ENCODE results near the gene APC. TPM values are rescaled to one million over a fixed set of nuclear protein-coding genes. Genes with fewer than 3 reads are reported as not detected.

The APC gene
- total and polyA plus RNA-seq, 8 donors, result 2.0 to 175 (median 30.5) TPM

Small RNAs within 50 kb of the gene (small RNA-seq; reads per million reads assigned to genes)
- 0 reads per million in 4 donors for gene RNU6-482P

Other genes with a start within 250 kb of the APC start
- gene SRP19, start 123.4 kb downstream of the APC start, total RNA-seq, result 10 to 100 TPM in 2 of 5 donors, 1 to 10 TPM in 3; 3.2 to 64.8 (median 6.4) TPM
- 10 to 100 TPM; 62.5 to 99.3 (median 75.8) TPM for gene SRP19, start 123.4 kb downstream of the APC start, polyA plus RNA-seq
- 100 to 1,000 TPM in 1 of 5 donors, 10 to 100 TPM in 4; 18.8 to 102 (median 65.9) TPM for gene REEP5, start 184.3 kb downstream of the APC start, total RNA-seq
- gene REEP5, start 184.3 kb downstream of the APC start, polyA plus RNA-seq, result 10 to 100 TPM; 24.7 to 45.0 (median 35.7) TPM
- 10 to 100 TPM in 3 of 5 donors, 1 to 10 TPM in 2; 5.5 to 61.3 (median 26.8) TPM for gene DCP2, start 238.9 kb downstream of the APC start, total RNA-seq
- 1 to 10 TPM; 5.3 to 7.9 (median 6.2) TPM for gene DCP2, start 238.9 kb downstream of the APC start, polyA plus RNA-seq

Data from stomach (tissue), 8 donors.